Caco-2 (cell line): ENCODE results near the gene MMP28. TPM values are rescaled to one million over a fixed set of nuclear protein-coding genes. Genes with fewer than 3 reads are reported as not detected.

Source experiments
- BruUV-seq: library from RNA; stranded (reverse); fragments of 400-500 nt; replicated peaks from 2 replicates; lab custom pipeline; 2021; lab: Mats Ljungman, UMichigan
- CTCF ChIA-PET: fragments of 300-600 bp; sonication (Branson Sonifier 250); formaldehyde crosslinking; loops from one replicate; lab custom pipeline; 2022; ENCODE audit warnings: antibody characterized with exemption; lab: Charles Lee
- POLR2A ChIA-PET: fragments of 300-600 bp; sonication (Branson Sonifier 250); formaldehyde crosslinking; loops from one replicate; lab custom pipeline; 2022; ENCODE audit warnings: antibody characterized with exemption; lab: Charles Lee
- DNase-seq, 2 experiments: peaks; one replicate each; pipeline versions ENCODE4 v3.0.0 to v3.0.0-alpha.2; 2020 to 2022
- H3K27me3 ChIP-seq: replicated peaks from 2 replicates; pipeline ENCODE4 v1.6.0; 2011; ENCODE audit warnings: low read length; ENCODE audit not compliant: control insufficient read depth, insufficient read depth
- H3K36me3 ChIP-seq: 2 replicates; pipeline ENCODE4 v1.5.1; 2011; ENCODE audit warnings: low read length; ENCODE audit not compliant: control insufficient read depth, insufficient read depth
- H3K4me1 ChIP-seq: fragments of 250-450 bp; sonication (Bioruptor Pico); 2 replicates; pipeline ENCODE4 v1.5.1; 2020; ENCODE audit warnings: mild to moderate bottlenecking
- H3K4me3 ChIP-seq: 2 replicates; pipeline ENCODE4 v1.5.1; 2011; ENCODE audit warnings: low read depth, mild to moderate bottlenecking, control low read depth, low read length
- H3K9me3 ChIP-seq: fragments of 250-450 bp; sonication (Bioruptor Pico); 2 replicates; pipeline ENCODE4 v1.5.1; 2020; ENCODE audit warnings: mild to moderate bottlenecking, moderate library complexity
- H3K27ac Mint-ChIP-seq: one replicate; pipeline ENCODE4 v1.8.0; 2022; ENCODE audit warnings: mixed read lengths; ENCODE audit not compliant: unreplicated experiment
- H3K27me3 Mint-ChIP-seq: one replicate; pipeline ENCODE4 v1.8.0; 2022; ENCODE audit warnings: mixed read lengths; ENCODE audit not compliant: insufficient read depth, unreplicated experiment
- H3K36me3 Mint-ChIP-seq: one replicate; pipeline ENCODE4 v1.8.0; 2022; ENCODE audit warnings: mild to moderate bottlenecking, mixed read lengths; ENCODE audit not compliant: insufficient read depth, unreplicated experiment
- H3K4me1 Mint-ChIP-seq: one replicate; pipeline ENCODE4 v1.8.0; 2022; ENCODE audit warnings: low read depth, mixed read lengths; ENCODE audit not compliant: unreplicated experiment
- H3K4me3 Mint-ChIP-seq: one replicate; pipeline ENCODE4 v1.8.0; 2022; ENCODE audit warnings: mild to moderate bottlenecking, moderate library complexity, mixed read lengths; ENCODE audit not compliant: unreplicated experiment
- H3K9me3 Mint-ChIP-seq: one replicate; pipeline ENCODE4 v1.8.0; 2022; ENCODE audit warnings: mixed read lengths; ENCODE audit not compliant: unreplicated experiment
- intact Hi-C: fragments of 100-400 bp; cut with micrococcal nuclease; formaldehyde crosslinking; loops from one replicate; pipeline ENCODE4 v1.10.0; 2022; ENCODE audit not compliant: unreplicated experiment
- total RNA-seq: library from RNA; stranded (reverse); gene quantifications from 2 replicates; pipeline ENCODE4 v1.2.3, GENCODE V29; 2022
- TF ChIP-seq, protein P1 (sequence below), 2 experiments: fragments of 200-600 bp in 1 of 2; IDR thresholded peaks; 1 replicate in 1 of 2; 2 replicates in 1 of 2; pipeline versions ENCODE4 v1.5.1 to v1.8.0; 2011 to 2022; ENCODE audit warnings: antibody characterized with exemption in 1 of 2, control low read depth in 1 of 2, inconsistent platforms in 1 of 2, low read depth in 1 of 2, low read length in 1 of 2, mild to moderate bottlenecking in 1 of 2, moderate library complexity in 1 of 2; ENCODE audit not compliant: insufficient read depth in 1 of 2, severe bottlenecking in 1 of 2, unreplicated experiment in 1 of 2

MMP28 gene
- total RNA-seq, 1 experiment from 2014 or later = not detected

- no peaks in the 10 kb centered on the region for H3K9me3 Mint-ChIP-seq
- no peak overlapping the region for H3K4me3 Mint-ChIP-seq
- peaks cover 5% of the 10 kb centered on the region for H3K36me3 Mint-ChIP-seq
- Histone ChIP-seq H3K4me3 (no peak overlapping the region), H3K36me3 (no peaks in the 10 kb centered on the region), H3K4me1 (peaks cover 1% of the 10 kb centered on the region; the same call in 1 of the 2 replicates), H3K27me3 (no peaks in the 10 kb centered on the region), H3K9me3 (no peaks in the 10 kb centered on the region)
- POLR2A ChIA-PET = no interaction called here
- H3K4me1 Mint-ChIP-seq = no peaks in the 10 kb centered on the region
- H3K27ac Mint-ChIP-seq = no peak overlapping the region
- intact Hi-C loops = loop anchor here (5.0 kb wide), 2 partner anchors 118 to 433 kb away; no protein-coding TSS in a partner anchor
- DNase-seq = no peak
- no TSS peak for BruUV-seq
- CTCF ChIA-PET = interaction anchor here (1.9 kb wide), 1 partner anchor 132 kb away, joined by 5 read pairs; no protein-coding TSS in a partner anchor
- TF ChIP-seq, protein P1, sequence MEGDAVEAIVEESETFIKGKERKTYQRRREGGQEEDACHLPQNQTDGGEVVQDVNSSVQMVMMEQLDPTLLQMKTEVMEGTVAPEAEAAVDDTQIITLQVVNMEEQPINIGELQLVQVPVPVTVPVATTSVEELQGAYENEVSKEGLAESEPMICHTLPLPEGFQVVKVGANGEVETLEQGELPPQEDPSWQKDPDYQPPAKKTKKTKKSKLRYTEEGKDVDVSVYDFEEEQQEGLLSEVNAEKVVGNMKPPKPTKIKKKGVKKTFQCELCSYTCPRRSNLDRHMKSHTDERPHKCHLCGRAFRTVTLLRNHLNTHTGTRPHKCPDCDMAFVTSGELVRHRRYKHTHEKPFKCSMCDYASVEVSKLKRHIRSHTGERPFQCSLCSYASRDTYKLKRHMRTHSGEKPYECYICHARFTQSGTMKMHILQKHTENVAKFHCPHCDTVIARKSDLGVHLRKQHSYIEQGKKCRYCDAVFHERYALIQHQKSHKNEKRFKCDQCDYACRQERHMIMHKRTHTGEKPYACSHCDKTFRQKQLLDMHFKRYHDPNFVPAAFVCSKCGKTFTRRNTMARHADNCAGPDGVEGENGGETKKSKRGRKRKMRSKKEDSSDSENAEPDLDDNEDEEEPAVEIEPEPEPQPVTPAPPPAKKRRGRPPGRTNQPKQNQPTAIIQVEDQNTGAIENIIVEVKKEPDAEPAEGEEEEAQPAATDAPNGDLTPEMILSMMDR (IDR thresholded peaks at IDR 0.05; ENCODE audit: insufficient read depth in 1 of 2, low read depth in 1 of 2, low read length in 1 of 2, severe bottlenecking in 1 of 2, unreplicated experiment in 1 of 2) = no peak
- H3K27me3 Mint-ChIP-seq = peaks cover 5% of the 10 kb centered on the region
These were observed 50.2 kb downstream of the MMP28 start for GRCh38 chr17:35745246-35745645.

- TF ChIP-seq, protein P1 (IDR thresholded peaks at IDR 0.05; ENCODE audit: insufficient read depth in 1 of 2, low read depth in 1 of 2, low read length in 1 of 2, severe bottlenecking in 1 of 2, unreplicated experiment in 1 of 2) = no peak
- Histone ChIP-seq H3K27me3 (no peaks in the 10 kb centered on the region), H3K36me3 (no peaks in the 10 kb centered on the region), H3K4me3 (no peak overlapping the region), H3K4me1 (no peaks in the 10 kb centered on the region; the same call in 1 of the 2 replicates), H3K9me3 (no peaks in the 10 kb centered on the region)
- no peaks in the 10 kb centered on the region for H3K9me3 Mint-ChIP-seq
- H3K4me3 Mint-ChIP-seq = no peak overlapping the region
- peaks cover 5% of the 10 kb centered on the region for H3K36me3 Mint-ChIP-seq
- no TSS peak for BruUV-seq
- H3K27ac Mint-ChIP-seq = no peak overlapping the region
- intact Hi-C loops = loop anchor here (5.0 kb wide), 2 partner anchors 118 to 433 kb away; no protein-coding TSS in a partner anchor
- H3K27me3 Mint-ChIP-seq = peaks cover 5% of the 10 kb centered on the region
- DNase-seq = no peak
- POLR2A ChIA-PET = no interaction called here
- H3K4me1 Mint-ChIP-seq = no peaks in the 10 kb centered on the region
- CTCF ChIA-PET = interaction anchor here (1.0 to 1.9 kb wide), 2 partner anchors 12 to 132 kb away, joined by 3 to 5 read pairs; no protein-coding TSS in a partner anchor
These were observed 50.6 kb downstream of the MMP28 start for GRCh38 chr17:35744830-35745229.

- POLR2A ChIA-PET = interaction anchor here (0.5 kb wide), 1 partner anchor 158 kb away, joined by 5 read pairs; no protein-coding TSS in a partner anchor
- no peaks in the 10 kb centered on the region for H3K9me3 ChIP-seq
- CTCF ChIA-PET = interaction anchor here (1.0 to 1.9 kb wide), 2 partner anchors 10 to 130 kb away, joined by 3 to 5 read pairs; no protein-coding TSS in a partner anchor
- H3K36me3 ChIP-seq = no peaks in the 10 kb centered on the region
- Mint-ChIP-seq H3K9me3 (no peaks in the 10 kb centered on the region), H3K36me3 (peaks cover 5% of the 10 kb centered on the region), H3K27me3 (peaks cover 8% of the 10 kb centered on the region), H3K27ac (no peak overlapping the region), H3K4me1 (no peaks in the 10 kb centered on the region), H3K4me3 (no peak overlapping the region)
- no peaks in the 10 kb centered on the region; the same call in 1 of the 2 replicates for H3K4me1 ChIP-seq
- BruUV-seq = no TSS peak
- H3K27me3 ChIP-seq = no peaks in the 10 kb centered on the region
- peak; percentile 58 to 70 for DNase-seq
- intact Hi-C loops = no loop called here
- TF ChIP-seq, protein P1 (IDR thresholded peaks at IDR 0.05; ENCODE audit: insufficient read depth in 1 of 2, low read depth in 1 of 2, low read length in 1 of 2, severe bottlenecking in 1 of 2, unreplicated experiment in 1 of 2) = no peak
- H3K4me3 ChIP-seq = no peak overlapping the region
These were observed 51.7 kb downstream of the MMP28 start for GRCh38 chr17:35743626-35744328.
